H1 (cell line): ENCODE results near the gene NOL9. TPM values are rescaled to one million over a fixed set of nuclear protein-coding genes. Genes with fewer than 3 reads are reported as not detected.

Experiments
- polyA plus RNA-seq, 7 experiments: library from polyadenylated mRNA; depleted of rRNA in 3 of 7; stranded (reverse) in 5 of 7; unstranded in 2 of 7; fragments of >200 nt in 5 of 7; fragments of 200-250 nt in 2 of 7; gene quantifications; 1 replicate in 5 of 7; 2 replicates in 1 of 7; 4 replicates in 1 of 7; pipeline versions ENCODE4 v1.2.1 to v1.2.3, GENCODE V29; 2011 to 2013; ENCODE audit warnings: missing spikeins in 2 of 7, mixed read lengths in 2 of 7
- total RNA-seq: library from RNA; stranded (reverse); fragmentation: NEBNext Ultra II Directional; extraction: Animal tissue kit (Norgen Biotek cat#: 25700); gene quantifications from 2 replicates; pipeline ENCODE4 v1.2.1, GENCODE V29; 2021
- TF ChIP-seq, protein P1 (sequence below): fragments of 300-600 bp; sonication (generic); IDR thresholded peaks from 2 replicates; pipeline ENCODE4 v1.7.1; 2012; ENCODE audit warnings: low read length, moderate library complexity, mild to moderate bottlenecking, inconsistent platforms; ENCODE audit not compliant: insufficient replicate concordance

Gene NOL9
- total and polyA plus RNA-seq, 2 of the 8 experiments (the other 6 are each of a cell fraction or from before 2014, with no cell fraction given) = 17.1 to 38.1 TPM

DNA sequence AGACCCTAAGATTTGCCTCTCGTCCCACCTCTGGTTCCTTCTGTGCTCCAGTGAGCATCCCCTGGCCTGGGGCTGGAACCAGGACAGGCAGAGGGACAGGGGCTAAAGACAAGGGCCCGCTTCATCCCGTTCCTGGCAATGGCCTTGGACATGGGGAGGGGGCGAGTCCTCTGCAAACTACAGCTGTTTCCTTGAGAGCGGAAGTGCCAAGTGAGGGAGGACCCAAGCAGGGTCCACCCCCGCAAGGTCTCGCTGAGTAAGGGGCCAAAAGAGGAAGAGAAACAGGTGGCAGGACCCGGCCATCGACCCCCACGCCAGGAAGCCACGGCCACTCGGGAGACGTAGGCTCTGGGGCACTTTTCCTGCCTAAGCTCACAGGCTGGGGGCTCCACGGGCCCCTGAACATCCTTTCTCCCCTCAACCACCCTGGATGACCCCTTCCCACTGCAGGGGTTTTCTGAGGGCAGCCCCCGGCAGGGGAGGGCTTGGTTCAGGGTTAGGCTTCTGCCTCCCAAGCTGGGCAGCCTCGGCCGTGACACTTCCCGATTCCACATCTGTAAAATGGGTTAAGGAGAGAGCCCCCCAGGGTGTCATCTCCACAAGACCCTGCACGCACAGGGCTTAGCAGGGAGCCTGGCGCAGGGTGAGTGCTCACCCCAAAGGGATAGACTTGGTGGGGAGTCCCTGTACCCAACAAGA is 44.9 kb downstream of the NOL9 start (continued):
- TF ChIP-seq, protein P1, sequence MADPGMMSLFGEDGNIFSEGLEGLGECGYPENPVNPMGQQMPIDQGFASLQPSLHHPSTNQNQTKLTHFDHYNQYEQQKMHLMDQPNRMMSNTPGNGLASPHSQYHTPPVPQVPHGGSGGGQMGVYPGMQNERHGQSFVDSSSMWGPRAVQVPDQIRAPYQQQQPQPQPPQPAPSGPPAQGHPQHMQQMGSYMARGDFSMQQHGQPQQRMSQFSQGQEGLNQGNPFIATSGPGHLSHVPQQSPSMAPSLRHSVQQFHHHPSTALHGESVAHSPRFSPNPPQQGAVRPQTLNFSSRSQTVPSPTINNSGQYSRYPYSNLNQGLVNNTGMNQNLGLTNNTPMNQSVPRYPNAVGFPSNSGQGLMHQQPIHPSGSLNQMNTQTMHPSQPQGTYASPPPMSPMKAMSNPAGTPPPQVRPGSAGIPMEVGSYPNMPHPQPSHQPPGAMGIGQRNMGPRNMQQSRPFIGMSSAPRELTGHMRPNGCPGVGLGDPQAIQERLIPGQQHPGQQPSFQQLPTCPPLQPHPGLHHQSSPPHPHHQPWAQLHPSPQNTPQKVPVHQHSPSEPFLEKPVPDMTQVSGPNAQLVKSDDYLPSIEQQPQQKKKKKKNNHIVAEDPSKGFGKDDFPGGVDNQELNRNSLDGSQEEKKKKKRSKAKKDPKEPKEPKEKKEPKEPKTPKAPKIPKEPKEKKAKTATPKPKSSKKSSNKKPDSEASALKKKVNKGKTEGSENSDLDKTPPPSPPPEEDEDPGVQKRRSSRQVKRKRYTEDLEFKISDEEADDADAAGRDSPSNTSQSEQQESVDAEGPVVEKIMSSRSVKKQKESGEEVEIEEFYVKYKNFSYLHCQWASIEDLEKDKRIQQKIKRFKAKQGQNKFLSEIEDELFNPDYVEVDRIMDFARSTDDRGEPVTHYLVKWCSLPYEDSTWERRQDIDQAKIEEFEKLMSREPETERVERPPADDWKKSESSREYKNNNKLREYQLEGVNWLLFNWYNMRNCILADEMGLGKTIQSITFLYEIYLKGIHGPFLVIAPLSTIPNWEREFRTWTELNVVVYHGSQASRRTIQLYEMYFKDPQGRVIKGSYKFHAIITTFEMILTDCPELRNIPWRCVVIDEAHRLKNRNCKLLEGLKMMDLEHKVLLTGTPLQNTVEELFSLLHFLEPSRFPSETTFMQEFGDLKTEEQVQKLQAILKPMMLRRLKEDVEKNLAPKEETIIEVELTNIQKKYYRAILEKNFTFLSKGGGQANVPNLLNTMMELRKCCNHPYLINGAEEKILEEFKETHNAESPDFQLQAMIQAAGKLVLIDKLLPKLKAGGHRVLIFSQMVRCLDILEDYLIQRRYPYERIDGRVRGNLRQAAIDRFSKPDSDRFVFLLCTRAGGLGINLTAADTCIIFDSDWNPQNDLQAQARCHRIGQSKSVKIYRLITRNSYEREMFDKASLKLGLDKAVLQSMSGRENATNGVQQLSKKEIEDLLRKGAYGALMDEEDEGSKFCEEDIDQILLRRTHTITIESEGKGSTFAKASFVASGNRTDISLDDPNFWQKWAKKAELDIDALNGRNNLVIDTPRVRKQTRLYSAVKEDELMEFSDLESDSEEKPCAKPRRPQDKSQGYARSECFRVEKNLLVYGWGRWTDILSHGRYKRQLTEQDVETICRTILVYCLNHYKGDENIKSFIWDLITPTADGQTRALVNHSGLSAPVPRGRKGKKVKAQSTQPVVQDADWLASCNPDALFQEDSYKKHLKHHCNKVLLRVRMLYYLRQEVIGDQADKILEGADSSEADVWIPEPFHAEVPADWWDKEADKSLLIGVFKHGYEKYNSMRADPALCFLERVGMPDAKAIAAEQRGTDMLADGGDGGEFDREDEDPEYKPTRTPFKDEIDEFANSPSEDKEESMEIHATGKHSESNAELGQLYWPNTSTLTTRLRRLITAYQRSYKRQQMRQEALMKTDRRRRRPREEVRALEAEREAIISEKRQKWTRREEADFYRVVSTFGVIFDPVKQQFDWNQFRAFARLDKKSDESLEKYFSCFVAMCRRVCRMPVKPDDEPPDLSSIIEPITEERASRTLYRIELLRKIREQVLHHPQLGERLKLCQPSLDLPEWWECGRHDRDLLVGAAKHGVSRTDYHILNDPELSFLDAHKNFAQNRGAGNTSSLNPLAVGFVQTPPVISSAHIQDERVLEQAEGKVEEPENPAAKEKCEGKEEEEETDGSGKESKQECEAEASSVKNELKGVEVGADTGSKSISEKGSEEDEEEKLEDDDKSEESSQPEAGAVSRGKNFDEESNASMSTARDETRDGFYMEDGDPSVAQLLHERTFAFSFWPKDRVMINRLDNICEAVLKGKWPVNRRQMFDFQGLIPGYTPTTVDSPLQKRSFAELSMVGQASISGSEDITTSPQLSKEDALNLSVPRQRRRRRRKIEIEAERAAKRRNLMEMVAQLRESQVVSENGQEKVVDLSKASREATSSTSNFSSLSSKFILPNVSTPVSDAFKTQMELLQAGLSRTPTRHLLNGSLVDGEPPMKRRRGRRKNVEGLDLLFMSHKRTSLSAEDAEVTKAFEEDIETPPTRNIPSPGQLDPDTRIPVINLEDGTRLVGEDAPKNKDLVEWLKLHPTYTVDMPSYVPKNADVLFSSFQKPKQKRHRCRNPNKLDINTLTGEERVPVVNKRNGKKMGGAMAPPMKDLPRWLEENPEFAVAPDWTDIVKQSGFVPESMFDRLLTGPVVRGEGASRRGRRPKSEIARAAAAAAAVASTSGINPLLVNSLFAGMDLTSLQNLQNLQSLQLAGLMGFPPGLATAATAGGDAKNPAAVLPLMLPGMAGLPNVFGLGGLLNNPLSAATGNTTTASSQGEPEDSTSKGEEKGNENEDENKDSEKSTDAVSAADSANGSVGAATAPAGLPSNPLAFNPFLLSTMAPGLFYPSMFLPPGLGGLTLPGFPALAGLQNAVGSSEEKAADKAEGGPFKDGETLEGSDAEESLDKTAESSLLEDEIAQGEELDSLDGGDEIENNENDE = no peak
